ENCODE results near the gene EFCAB9.
"Not testable (repeated sequence)": the region's sequence is repeated elsewhere in the genome, so short reads cannot be mapped to it uniquely, and the experiment has no call there.

Gene EFCAB9

DNA sequence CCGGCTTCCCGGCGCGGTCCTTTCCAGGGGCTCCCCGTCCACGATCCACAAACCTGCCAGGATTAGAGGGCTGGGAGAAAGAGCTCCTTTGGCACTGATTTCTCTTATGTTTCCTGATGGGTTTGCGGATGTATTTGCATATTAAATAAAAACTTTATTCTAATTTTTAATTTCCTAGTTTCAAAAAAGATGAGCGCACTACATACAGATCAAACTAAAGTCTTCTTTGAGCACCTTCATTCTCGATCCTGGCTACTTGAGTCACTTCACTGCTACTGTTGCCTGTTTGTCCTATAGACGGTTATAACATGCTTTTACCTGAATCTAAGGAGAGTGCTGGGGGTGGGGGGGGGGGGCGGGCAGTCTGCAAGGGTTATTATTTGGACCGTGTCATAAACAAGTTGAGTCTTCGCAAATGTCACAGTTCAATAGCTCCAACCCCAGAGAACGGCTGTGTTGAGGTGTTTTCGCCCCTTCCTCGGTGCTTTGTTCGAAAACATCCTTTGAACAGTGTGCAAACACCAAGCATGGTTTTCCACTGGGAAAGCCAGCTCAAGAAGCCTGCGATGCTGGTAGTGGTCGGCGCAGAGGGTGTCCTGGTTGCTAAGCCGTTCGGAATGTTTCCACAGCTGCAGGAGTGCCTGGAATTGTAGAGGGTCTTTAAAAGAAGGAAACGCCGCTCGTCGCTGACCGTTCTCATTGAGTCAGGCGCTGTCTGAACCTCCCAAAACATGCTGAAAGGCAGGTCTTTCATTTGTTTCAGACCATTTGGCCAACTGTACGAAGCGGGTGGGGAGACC is 4.9 kb upstream of the EFCAB9 start:
- DNase-seq: no peak

DNA sequence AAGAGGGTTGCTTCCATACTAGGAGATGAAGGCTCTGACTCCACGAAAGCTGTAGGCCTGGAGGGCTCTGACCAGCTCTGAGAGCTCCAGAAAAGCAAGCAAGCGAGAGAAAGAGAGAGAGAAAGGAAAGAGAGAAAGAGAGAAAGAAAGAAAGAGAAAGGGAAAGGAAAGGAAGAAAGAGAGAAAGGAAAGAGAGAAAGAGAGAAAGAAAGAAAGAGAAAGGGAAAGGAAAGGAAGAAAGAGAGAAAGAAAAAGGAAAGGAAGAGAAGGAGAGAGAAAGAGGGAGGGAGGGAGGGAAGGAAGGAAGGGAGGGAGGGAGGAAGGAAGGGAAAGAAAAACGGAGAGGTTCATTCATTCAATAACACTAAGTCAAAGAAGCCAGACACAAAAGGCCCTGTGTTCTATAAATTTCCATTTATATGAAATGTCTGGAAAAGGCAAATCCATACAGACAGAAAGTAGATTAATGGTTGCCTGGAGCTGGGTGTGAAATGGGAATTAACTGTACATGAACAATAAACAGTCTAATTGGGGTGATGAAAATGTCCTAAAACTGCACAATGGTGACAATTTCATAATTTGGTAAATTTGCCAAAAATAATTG is 4.2 kb upstream of the EFCAB9 start:
- no peak for DNase-seq

GRCh38 chr5:172194985-172195774 is 1.2 kb downstream of the EFCAB9 start:
- no peak for DNase-seq

- DNase-seq: not testable (repeated sequence)
Measured at GRCh38 chr5:172197775-172198174, 3.8 kb downstream of the EFCAB9 start.

- no peak for DNase-seq
Measured at GRCh38 chr5:172199446-172199845, 5.5 kb downstream of the EFCAB9 start.

GRCh38 chr5:172200476-172200875 is 6.5 kb downstream of the EFCAB9 start:
- no peak for DNase-seq

DNA sequence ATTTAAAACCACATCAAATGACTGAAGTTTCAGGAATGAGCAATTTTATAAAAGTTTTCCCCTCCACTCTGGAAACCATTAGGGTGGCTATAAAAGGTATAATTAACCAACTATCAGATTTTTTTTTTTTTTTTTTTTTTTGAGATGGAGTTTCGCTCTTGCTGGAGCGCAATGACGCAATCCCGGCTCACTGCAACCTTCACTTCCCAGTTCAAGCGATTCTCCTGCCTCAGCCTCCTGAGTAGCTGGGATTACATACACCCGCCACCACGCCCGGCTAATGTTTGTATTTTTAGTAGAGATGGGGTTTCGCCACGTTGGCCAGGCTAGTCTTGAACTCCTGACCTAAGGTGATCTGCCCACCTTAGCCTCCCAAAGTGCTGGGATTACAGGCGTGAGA is 12.0 kb downstream of the EFCAB9 start:
- not testable (repeated sequence) for DNase-seq

DNA sequence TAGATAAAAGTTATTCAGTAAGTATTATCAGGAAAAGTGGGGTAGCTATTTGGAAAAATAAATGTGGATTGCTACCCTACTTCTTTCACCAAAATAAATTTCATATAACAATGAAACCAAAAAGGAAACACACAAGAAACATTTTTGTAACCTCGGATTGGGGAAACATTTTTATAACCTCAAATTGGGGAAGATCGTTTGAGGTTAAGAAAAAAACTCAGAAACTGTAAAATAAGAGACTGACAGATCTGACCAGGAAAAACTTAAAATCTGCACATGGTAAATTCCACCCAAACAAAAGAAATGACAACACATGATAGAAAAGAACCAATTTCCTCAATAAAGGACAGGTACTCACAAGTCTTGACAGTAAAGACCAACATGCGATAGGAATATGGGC is 13.5 kb downstream of the EFCAB9 start:
- no peak for DNase-seq

GRCh38 chr5:172209714-172210113 is 15.7 kb downstream of the EFCAB9 start:
- no peak for DNase-seq

DNA sequence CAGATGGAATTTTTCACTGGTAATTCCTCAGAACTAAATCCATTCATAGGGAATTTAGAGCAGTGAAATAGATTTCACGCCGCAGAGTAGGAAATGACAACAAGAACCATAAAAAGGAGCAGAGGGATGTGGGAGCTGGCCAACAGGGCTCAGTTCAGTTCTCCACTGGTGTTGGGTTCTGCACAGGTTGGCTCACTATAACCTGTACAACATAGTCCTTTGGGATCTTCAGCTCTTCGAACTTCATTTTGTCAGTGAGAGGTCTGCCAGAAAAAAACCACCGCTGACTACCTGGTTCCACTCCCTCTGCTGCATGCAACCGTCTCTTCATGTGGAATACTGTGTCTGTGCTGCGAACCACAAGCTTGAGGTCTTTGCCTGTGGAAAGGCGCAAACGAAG is 17.7 kb downstream of the EFCAB9 start:
- no peak for DNase-seq

DNA sequence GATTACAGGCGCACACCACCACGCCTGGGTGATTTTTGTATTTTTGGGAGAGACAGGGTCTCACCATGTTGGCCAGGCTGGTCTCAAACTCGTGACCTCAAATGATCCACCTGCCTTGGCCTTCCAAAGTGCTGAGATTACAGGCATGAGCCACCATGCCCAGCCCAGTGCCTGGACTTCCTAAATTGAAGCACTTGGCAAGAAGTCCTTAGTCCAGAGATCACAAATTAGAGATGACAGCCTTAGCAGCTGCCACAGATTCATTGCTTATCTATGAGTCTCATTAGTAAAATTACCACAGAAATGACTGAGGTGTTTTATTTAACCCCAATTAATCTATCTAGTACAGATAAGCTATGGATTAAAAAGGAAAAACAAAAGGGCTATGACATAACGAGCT is 19.2 kb downstream of the EFCAB9 start:
- no peak for DNase-seq

DNA sequence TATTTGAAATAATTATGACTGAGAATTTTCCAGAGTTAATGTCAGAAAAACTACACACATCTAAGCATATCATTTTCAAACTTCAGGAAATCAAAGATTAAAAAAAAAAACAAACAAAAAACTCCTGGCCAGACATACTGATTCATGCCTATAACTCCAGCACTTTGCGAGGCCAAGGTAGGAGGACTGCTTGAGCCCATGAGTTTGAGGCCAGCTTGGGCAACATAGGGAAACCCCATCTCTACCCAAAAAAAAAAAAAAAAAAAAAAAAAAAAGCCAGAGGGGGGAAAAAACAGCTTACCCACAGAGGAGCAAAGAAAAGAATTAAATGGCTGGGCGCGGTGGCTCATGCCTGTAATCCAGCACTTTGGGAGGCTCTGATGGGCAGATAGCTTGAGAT is 22.4 kb downstream of the EFCAB9 start:
- no peak for DNase-seq

- DNase-seq: no peak
Measured at GRCh38 chr5:172219296-172219695, 25.3 kb downstream of the EFCAB9 start.

DNA sequence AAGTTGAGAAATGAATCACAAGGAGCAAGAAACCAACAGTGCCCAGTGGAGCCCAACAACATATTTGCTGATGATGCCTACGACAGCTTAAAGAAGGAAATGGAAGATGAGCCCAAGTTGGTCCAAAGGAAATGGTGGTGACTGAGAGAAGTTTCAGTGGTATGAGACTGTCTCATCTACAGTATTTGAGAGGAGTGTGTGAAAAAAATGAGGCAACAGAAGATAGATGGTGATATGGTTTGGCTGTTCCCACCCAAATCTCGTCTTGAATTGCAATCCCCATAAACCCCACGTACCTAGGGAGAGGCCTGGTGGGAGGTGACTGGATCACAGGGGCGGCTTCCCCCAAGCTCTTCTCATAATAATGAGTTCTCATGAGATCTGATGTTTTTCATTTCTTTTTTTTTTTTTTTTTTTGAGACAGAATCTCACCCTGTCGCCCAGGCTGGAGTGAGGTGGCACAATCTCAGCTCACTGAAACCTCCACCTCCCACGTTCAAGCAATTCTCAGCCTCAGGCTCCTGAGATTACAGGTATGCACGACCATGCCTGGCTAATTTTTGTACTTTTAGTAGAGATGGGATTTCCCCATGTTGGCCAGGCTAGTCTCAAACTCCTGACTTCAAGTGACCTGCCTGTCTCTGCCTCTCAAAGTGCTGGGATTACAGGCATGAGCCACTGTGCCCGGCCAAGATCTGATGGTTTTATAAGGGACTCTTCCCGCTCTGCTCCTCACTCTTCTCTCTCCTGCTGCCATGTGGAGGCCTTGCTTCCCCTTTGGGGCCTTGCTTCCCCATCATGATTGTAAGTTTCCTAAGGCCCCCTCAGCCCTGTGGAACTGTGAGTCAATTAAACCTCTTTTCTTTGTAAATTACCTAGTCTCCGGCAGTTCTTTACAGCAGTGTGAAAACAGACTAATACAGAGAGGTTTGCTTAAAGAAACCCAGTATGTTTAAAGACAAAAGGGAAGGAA is 30.2 kb downstream of the EFCAB9 start:
- DNase-seq: no peak

DNA sequence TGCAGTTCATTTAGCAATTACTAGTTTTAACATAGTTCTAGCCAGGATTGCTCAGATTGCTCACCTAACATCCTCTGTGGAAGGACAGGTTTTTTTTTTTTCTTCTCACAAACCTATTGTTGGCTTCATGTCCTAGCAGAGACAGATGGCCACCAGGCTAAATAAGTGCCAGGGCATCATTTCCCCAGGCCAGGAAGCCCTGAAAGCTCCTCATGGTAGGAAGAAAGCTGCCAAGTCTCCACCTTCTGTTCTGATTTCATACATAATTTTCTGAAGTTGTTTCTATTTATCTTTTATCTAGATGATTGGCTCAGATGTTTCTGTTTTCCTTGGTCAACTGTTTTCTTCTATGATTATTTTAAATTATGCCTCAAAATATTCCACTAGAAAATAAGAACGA is 31.0 kb downstream of the EFCAB9 start:
- DNase-seq: no peak

DNA sequence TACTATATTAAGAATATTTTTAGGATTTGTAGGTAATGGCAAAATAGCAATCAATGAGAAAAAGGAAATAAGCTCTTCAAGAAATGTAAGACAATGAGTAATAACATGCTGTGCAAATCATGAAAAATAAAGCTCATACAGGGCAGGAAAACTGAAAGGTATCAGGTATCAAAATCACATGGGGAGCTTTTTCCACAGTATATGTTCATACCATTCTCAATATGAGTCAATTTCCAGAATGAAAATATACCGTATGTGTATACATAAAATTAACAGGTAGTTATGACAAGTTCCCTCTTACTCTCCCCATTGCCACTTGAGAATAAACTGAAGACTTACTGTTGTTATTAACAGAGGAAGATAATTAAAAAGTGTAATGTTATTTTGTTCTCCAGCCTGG is 35.9 kb downstream of the EFCAB9 start:
- DNase-seq: no peak

DNA sequence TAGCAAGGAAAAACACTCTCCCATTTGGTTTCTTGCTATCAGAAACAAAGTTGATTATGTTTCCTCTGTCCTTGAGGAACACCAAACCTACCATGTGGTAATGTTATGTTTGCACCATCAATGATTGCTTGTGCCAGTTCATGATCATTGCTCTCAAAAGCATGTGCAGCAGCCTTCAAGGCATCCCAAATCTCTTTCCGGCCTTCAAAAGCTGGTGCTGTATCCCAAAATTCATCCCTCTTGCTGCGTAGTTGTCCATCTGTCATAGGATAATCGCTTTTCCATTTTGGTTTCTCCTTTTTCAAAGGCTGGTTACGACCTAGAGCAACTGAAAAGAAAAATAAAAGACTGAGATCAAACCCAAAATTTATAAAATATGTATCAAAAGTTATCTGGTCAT is 40.1 kb downstream of the EFCAB9 start:
- no peak for DNase-seq

DNA sequence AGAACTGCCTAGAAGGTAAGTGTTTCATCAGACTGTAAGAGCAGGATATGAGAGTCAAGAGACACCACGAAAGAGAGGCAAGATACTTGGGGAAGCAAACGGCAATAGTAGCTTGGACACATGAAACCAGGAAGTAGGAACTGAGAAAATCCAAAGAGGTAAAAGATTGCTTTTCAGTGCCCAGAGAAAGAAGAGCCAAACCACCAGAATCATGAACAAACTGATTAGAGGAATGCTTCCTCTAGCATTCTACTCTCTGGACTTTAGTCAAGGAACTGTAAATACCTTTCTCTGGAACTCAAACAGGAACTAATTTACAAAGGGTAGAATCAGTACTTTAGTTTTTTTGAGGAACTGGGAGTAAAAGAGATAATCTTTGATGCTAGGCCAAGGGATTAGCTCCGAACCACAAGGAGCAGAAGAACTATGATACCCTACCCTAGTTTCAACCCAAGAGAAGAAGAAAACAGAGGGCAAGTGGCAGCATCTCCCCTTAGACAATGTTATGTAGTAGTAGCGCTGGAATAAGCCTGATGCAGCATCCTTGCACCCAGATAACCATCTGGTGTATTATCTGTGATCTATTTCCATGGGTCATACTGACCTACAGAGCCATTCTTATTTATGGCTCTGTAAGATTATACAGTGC is 41.3 kb downstream of the EFCAB9 start:
- no peak for DNase-seq

- no peak for DNase-seq
Measured at GRCh38 chr5:172235827-172236736, 42.1 kb downstream of the EFCAB9 start.

DNA sequence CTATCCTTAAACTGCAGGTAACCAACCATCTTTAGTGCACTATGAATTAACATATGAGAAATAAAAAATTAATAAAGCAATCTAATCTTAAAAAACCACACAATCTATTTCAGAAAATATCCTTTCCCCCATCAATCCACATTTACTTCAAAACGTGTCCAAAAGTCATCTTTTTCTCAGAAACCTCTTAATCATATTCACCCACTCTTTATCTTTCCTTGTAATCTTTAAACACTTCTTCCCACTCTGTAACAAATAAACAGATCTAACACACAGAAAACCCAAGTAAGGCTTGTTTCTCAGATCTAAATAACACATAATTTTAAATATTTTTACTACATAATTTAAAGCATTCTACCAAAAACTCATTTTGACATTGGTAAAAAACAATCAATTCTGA is 44.4 kb downstream of the EFCAB9 start:
- no peak for DNase-seq

DNA sequence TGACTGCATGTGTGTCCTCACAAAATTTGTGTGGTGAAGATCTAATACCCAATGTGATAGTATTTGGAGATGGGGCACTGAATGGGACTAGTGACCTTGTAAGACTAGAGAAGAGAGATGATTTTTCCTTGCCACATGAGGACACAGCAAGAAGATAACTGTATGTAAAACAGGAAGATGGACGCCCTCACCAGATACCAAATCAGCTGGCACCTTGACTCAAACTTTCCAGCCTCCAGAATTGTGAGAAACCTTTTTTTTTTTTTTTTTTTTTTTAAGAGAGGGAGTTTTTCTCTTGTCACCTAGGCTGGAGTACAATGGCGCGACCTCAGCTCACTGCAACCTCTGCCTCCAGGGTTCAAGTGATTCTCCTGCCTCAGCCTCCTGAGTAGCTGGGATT is 49.3 kb downstream of the EFCAB9 start:
- no peak for DNase-seq

Data from midbrain (tissue), 1 donor.